Measurements from ENCODE around the gene CNTNAP2.

- TF ChIP-seq CTCF (IDR thresholded peaks at IDR 0.05) (no peak), POLR2A (IDR thresholded peaks at IDR 0.05) (no peak)
Measured at GRCh38 chr7:146262527-146262926, 145.9 kb downstream of the CNTNAP2 start.

All from heart left ventricle (tissue), 13 donors.